HG03442 (cell line): ENCODE data around the gene DIDO1.

Experiments used
- ATAC-seq: cut with Tn5 transposase; IDR thresholded peaks from one replicate; pipeline ENCODE4 v1.9.1; 2021; ENCODE audit warnings: mild to moderate bottlenecking, moderate library complexity; ENCODE audit not compliant: unreplicated experiment

Gene DIDO1

GRCh38 chr20:62838128-62838891 lies 88.0 kb downstream of the DIDO1 start:
- ATAC-seq: peak; percentile 67

GRCh38 chr20:62837790-62838127 lies 88.5 kb downstream of the DIDO1 start:
- ATAC-seq: peak; percentile 14

- ATAC-seq: no peak
Observed at GRCh38 chr20:62836967-62837490, 89.3 kb downstream of the DIDO1 start.

GRCh38 chr20:62835931-62836861 lies 90.1 kb downstream of the DIDO1 start:
- no peak for ATAC-seq

- ATAC-seq: no peak
Observed at GRCh38 chr20:62834967-62835730, 91.2 kb downstream of the DIDO1 start.

- no peak for ATAC-seq
Observed at GRCh38 chr20:62832951-62833391, 93.3 kb downstream of the DIDO1 start.

- no peak for ATAC-seq
Observed at GRCh38 chr20:62832212-62832922, 93.9 kb downstream of the DIDO1 start.

- ATAC-seq: no peak
Observed at GRCh38 chr20:62831854-62832211, 94.5 kb downstream of the DIDO1 start.

- no peak for ATAC-seq
Observed at GRCh38 chr20:62831361-62831788, 94.9 kb downstream of the DIDO1 start.

GRCh38 chr20:62830821-62831220 lies 95.5 kb downstream of the DIDO1 start:
- ATAC-seq: no peak

- no peak for ATAC-seq
Observed at GRCh38 chr20:62830251-62830650, 96.1 kb downstream of the DIDO1 start.

- no peak for ATAC-seq
Observed at GRCh38 chr20:62829231-62830230, 96.8 kb downstream of the DIDO1 start.

- ATAC-seq: no peak
Observed at GRCh38 chr20:62828511-62829230, 97.6 kb downstream of the DIDO1 start.

GRCh38 chr20:62828051-62828450 lies 98.3 kb downstream of the DIDO1 start:
- ATAC-seq: no peak
